ENCODE data around the gene TOR1B. TPM values are rescaled to one million over a fixed set of nuclear protein-coding genes. Genes with fewer than 3 reads are reported as not detected.
"Not testable (repeated sequence)": the region's sequence is repeated elsewhere in the genome, so short reads cannot be mapped to it uniquely, and the experiment has no call there.

The TOR1B gene
- total and polyA plus RNA-seq, 2 donors, result 15.5 to 17.9 TPM

DNA sequence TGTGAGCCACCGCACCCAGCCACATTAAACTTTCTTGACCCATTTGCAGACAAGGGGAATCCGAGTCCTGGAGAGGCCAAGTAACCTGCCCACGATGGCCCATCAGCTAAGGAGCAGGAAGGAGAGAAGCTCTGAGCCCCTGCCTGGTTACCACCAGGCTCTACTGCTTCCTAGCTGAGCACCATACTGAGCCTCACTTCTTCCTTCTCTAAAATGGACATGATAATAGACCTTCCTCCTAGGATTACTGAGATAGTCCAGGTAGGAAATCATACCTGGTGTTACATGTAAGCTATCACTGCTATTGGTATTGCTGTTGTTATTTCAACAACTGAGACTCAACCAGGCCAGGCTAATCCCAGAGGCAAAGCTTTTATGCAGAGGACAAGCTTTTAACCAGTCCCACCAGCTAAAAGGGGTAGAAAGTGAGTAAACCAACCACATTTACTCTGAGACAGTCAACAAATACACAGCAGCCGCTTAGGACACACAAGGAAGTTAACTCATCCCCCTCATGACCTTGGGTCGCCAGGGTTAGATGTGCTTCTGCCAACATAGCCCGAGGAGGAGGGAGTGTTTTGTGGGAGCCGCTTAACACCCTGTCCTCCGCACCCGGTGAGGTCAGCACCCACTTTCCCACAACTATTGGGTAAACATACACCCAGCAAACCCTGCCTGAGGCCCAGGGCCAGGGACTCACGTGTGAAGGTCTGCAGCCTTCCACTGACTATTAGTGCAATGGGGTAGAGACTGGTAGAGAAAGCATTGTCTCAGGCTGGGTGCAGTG, 29.5 kb upstream of the TOR1B start:
- H3K36me3 ChIP-seq (ENCODE audit: control insufficient read depth in 2 of 2, insufficient read depth in 2 of 2, low read length in 1 of 2), result no peaks in the 10 kb centered on the region
- DNase-seq (ENCODE audit: low read depth in 6 of 9, low spot score in 9 of 9), result no peak
- no peak overlapping the region for H3K4me3 ChIP-seq (ENCODE audit: low read length in 2 of 2)
- no peak overlapping the region for H3K27ac ChIP-seq (ENCODE audit: low read depth in 1 of 2, low read length in 1 of 2)
- 93% methylated on average over 10 of the region's 10 CpGs for WGBS
- peaks cover 2 to 7% of the 10 kb centered on the region in 2 donors for H3K9me3 ChIP-seq (ENCODE audit: control insufficient read depth in 2 of 2, insufficient read depth in 1 of 2, low read length in 1 of 2)
- H3K27me3 ChIP-seq (ENCODE audit: control insufficient read depth in 2 of 2, insufficient read depth in 1 of 2, low read length in 1 of 2), result peaks cover 0 to 29% of the 10 kb centered on the region in 2 donors
- peaks cover 0 to 13% of the 10 kb centered on the region in 2 donors for H3K4me1 ChIP-seq (ENCODE audit: control insufficient read depth in 2 of 2, insufficient read depth in 2 of 2, low read length in 2 of 2)

DNA sequence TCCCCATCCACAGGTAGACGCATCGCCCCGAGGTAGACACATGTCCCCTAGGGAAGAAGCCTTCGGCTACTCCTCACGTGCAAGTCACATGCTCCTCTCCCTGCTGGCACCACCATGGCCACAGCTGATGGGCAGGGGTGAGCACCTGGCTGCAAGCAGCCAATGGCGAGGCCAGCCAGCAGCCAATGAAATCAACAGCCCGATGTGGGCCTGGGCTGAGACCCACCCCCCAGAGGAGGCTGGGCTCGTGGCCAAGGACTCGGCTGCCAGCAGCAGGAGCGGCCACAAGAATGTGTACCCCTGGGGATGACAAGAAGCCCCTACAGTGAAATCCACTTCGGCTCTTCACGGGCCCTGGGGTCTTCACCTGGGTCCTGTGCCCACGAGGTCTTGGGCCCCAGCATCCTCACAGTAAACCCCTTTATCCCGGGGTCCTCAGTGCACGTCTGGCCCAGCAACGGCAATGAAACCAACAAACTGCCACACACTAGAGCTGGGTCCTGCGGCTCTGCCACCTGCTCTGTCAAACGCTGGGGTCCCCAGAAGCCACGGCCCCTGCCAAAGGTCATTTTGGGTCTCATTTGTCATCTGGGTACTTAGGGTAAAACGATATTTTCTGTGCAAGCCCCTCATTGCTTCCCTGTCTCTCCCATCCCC, 28.1 kb upstream of the TOR1B start:
- Histone ChIP-seq H3K4me3 (ENCODE audit: low read length in 2 of 2) (no peak overlapping the region), H3K27me3 (ENCODE audit: control insufficient read depth in 2 of 2, insufficient read depth in 1 of 2, low read length in 1 of 2) (peaks cover 0 to 35% of the 10 kb centered on the region in 2 donors), H3K4me1 (ENCODE audit: control insufficient read depth in 2 of 2, insufficient read depth in 2 of 2, low read length in 2 of 2) (peaks cover 0 to 13% of the 10 kb centered on the region in 2 donors), H3K9me3 (ENCODE audit: control insufficient read depth in 2 of 2, insufficient read depth in 1 of 2, low read length in 1 of 2) (peaks cover 2 to 7% of the 10 kb centered on the region in 2 donors), H3K36me3 (ENCODE audit: control insufficient read depth in 2 of 2, insufficient read depth in 2 of 2, low read length in 1 of 2) (no peaks in the 10 kb centered on the region), H3K27ac (ENCODE audit: low read depth in 1 of 2, low read length in 1 of 2) (no peak overlapping the region)
- WGBS, result 88% methylated on average over 20 of the region's 20 CpGs
- DNase-seq (ENCODE audit: low read depth in 6 of 9, low spot score in 9 of 9), result no peak

DNA sequence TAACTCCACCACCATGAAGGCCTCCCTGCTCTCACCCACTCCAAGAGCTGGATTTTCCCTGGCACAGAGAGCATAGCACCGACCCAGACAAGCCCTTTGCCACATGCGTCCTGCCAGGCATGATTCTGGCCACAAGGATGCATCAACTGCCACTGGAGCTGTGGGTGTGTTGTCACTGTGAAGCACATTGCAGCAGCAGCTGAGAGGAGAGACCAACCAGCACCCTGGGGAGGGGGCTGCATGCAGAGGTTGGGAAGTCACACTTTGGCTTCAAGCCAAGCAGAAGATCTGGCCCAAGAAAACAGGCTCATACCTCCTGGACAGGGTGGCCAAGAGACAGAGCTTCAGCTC, 27.6 kb upstream of the TOR1B start:
- H3K9me3 ChIP-seq (ENCODE audit: control insufficient read depth in 2 of 2, insufficient read depth in 1 of 2, low read length in 1 of 2), result peaks cover 2 to 7% of the 10 kb centered on the region in 2 donors
- no peaks in the 10 kb centered on the region for H3K36me3 ChIP-seq (ENCODE audit: control insufficient read depth in 2 of 2, insufficient read depth in 2 of 2, low read length in 1 of 2)
- H3K4me3 ChIP-seq (ENCODE audit: low read length in 2 of 2), result no peak overlapping the region
- H3K27ac ChIP-seq (ENCODE audit: low read depth in 1 of 2, low read length in 1 of 2), result no peak overlapping the region
- 68% methylated on average over 2 of the region's 2 CpGs for WGBS
- H3K4me1 ChIP-seq (ENCODE audit: control insufficient read depth in 2 of 2, insufficient read depth in 2 of 2, low read length in 2 of 2), result peaks cover 0 to 13% of the 10 kb centered on the region in 2 donors
- DNase-seq (ENCODE audit: low read depth in 6 of 9, low spot score in 9 of 9), result no peak
- peaks cover 0 to 40% of the 10 kb centered on the region in 2 donors for H3K27me3 ChIP-seq (ENCODE audit: control insufficient read depth in 2 of 2, insufficient read depth in 1 of 2, low read length in 1 of 2)

DNA sequence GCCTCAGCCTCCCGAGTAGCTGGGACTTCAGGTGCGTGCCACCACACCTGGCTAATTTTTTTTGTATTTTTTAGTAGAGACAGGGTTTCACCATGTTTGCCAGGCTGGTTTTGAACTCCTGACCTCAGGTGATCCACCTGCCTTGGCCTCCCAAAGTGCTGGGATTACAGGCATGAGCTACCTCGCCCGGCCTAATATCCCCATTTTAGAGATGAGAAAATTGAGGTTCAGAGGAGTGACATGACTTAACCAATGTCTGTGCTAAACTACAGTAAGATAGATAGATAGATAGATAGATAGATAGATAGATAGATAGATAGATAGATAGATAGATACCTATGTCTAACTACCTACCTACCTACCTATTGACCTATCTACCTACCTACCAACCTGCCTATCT, 26.9 kb upstream of the TOR1B start:
- WGBS, result 97% methylated on average over 4 of the region's 4 CpGs
- Histone ChIP-seq H3K4me1 (ENCODE audit: control insufficient read depth in 2 of 2, insufficient read depth in 2 of 2, low read length in 2 of 2) (peaks cover 0 to 13% of the 10 kb centered on the region in 2 donors), H3K27me3 (ENCODE audit: control insufficient read depth in 2 of 2, insufficient read depth in 1 of 2, low read length in 1 of 2) (peaks cover 0 to 40% of the 10 kb centered on the region in 2 donors)
- H3K9me3 ChIP-seq (ENCODE audit: control insufficient read depth in 2 of 2, insufficient read depth in 1 of 2, low read length in 1 of 2); H3K27ac ChIP-seq (ENCODE audit: low read depth in 1 of 2, low read length in 1 of 2); H3K4me3 ChIP-seq (ENCODE audit: low read length in 2 of 2); H3K36me3 ChIP-seq (ENCODE audit: control insufficient read depth in 2 of 2, insufficient read depth in 2 of 2, low read length in 1 of 2); DNase-seq (ENCODE audit: low read depth in 6 of 9, low spot score in 9 of 9): not testable (repeated sequence)

DNA sequence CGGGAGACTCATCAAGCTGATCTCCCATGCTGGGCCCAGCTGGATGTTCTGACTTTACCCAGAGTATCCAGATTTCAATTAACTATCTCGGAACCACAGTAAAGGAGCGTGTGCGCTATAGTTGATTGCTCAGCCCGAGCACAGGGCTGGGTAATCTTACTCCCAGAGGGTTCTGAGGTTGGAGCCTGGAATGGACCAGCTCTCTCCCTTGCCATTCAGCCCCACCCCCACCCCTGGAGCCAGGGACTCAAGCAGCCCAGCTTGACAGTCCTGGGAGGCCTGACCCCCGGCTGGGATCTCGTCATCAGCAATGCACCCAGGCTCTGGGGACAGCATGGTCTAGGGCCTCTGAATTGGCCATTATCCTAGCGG, 26.4 kb upstream of the TOR1B start:
- Histone ChIP-seq H3K9me3 (ENCODE audit: control insufficient read depth in 2 of 2, insufficient read depth in 1 of 2, low read length in 1 of 2) (peaks cover 2 to 7% of the 10 kb centered on the region in 2 donors), H3K4me3 (ENCODE audit: low read length in 2 of 2) (no peak overlapping the region), H3K36me3 (ENCODE audit: control insufficient read depth in 2 of 2, insufficient read depth in 2 of 2, low read length in 1 of 2) (no peaks in the 10 kb centered on the region), H3K27ac (ENCODE audit: low read depth in 1 of 2, low read length in 1 of 2) (no peak overlapping the region), H3K27me3 (ENCODE audit: control insufficient read depth in 2 of 2, insufficient read depth in 1 of 2, low read length in 1 of 2) (peaks cover 0 to 40% of the 10 kb centered on the region in 2 donors), H3K4me1 (ENCODE audit: control insufficient read depth in 2 of 2, insufficient read depth in 2 of 2, low read length in 2 of 2) (peaks cover 0 to 13% of the 10 kb centered on the region in 2 donors)
- DNase-seq (ENCODE audit: low read depth in 6 of 9, low spot score in 9 of 9), result no peak
- 95% methylated on average over 8 of the region's 8 CpGs for WGBS

DNA sequence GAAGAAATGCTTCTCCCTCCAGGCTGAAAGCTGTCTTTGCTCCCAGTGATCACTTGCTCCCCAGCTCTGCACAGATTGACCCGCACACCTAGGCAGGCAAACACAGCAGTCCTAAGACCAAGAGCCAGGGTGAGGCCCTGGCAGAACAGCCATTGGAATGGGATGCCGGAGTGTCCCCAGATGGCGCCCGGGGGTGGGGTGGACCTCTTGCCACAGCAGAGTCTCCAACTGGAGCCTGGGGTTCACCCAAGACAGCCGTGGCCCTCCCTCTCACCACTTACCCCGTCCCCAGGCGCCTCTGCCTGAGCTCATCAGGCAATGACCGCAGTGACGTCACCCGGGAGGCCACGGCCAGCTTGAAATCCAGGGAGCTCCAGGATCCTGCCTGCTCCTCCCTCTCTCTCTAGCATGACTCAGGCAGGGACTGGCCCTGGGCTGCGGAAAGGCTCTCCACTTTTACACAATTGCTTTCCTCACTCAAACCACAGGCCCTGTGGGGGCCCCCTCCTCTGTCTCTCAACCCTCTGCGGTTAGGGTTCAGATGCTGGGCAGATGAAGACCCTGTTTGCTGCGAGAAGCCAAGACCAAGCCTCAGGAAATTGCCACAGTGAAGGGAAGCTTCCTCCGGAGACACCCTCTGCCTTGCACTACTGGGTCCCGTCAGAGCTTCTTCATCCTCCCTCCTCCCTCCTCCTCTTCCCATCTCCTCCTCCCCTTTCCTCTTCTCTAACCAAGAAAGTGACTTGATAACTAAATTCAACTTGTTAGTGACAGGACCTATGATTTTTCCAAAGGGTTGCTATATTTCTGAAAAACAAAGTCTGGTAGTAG, 25.8 kb upstream of the TOR1B start:
- Histone ChIP-seq H3K4me3 (ENCODE audit: low read length in 2 of 2) (no peak overlapping the region), H3K4me1 (ENCODE audit: control insufficient read depth in 2 of 2, insufficient read depth in 2 of 2, low read length in 2 of 2) (peaks cover 0 to 13% of the 10 kb centered on the region in 2 donors), H3K27me3 (ENCODE audit: control insufficient read depth in 2 of 2, insufficient read depth in 1 of 2, low read length in 1 of 2) (peaks cover 0 to 40% of the 10 kb centered on the region in 2 donors), H3K9me3 (ENCODE audit: control insufficient read depth in 2 of 2, insufficient read depth in 1 of 2, low read length in 1 of 2) (peaks cover 2 to 7% of the 10 kb centered on the region in 2 donors), H3K27ac (ENCODE audit: low read depth in 1 of 2, low read length in 1 of 2) (peak overlapping the region in 1 of 2 donors; percentile 11), H3K36me3 (ENCODE audit: control insufficient read depth in 2 of 2, insufficient read depth in 2 of 2, low read length in 1 of 2) (no peaks in the 10 kb centered on the region)
- WGBS, result 9% methylated on average over 16 of the region's 16 CpGs
- DNase-seq (ENCODE audit: low read depth in 6 of 9, low spot score in 9 of 9), result peak in 2 of 9 donors; percentile 12 to 28

DNA sequence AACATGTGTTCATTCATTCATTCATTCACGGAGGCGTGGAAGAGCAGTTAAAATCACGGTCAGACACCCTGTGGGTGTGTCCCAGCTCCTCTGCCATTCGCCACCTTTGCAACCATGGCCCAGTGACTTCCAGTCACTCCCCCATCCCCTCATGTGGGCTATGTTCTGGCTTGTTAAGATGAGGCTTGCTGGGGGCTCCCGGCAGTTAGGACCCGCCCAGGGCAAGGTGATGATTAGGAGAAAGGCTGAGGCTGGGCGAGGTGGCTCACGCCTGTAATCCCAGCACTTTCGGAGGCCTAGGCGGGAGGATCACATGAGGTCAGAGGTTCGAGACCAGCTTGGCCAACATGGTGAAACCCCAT, 25.2 kb upstream of the TOR1B start:
- Histone ChIP-seq H3K27me3 (ENCODE audit: control insufficient read depth in 2 of 2, insufficient read depth in 1 of 2, low read length in 1 of 2) (peaks cover 0 to 40% of the 10 kb centered on the region in 2 donors), H3K4me3 (ENCODE audit: low read length in 2 of 2) (no peak overlapping the region), H3K36me3 (ENCODE audit: control insufficient read depth in 2 of 2, insufficient read depth in 2 of 2, low read length in 1 of 2) (no peaks in the 10 kb centered on the region), H3K4me1 (ENCODE audit: control insufficient read depth in 2 of 2, insufficient read depth in 2 of 2, low read length in 2 of 2) (peaks cover 0 to 13% of the 10 kb centered on the region in 2 donors), H3K9me3 (ENCODE audit: control insufficient read depth in 2 of 2, insufficient read depth in 1 of 2, low read length in 1 of 2) (peaks cover 2 to 7% of the 10 kb centered on the region in 2 donors), H3K27ac (ENCODE audit: low read depth in 1 of 2, low read length in 1 of 2) (no peak overlapping the region)
- WGBS, result 48% methylated on average over 11 of the region's 11 CpGs
- DNase-seq (ENCODE audit: low read depth in 6 of 9, low spot score in 9 of 9), result no peak

DNA sequence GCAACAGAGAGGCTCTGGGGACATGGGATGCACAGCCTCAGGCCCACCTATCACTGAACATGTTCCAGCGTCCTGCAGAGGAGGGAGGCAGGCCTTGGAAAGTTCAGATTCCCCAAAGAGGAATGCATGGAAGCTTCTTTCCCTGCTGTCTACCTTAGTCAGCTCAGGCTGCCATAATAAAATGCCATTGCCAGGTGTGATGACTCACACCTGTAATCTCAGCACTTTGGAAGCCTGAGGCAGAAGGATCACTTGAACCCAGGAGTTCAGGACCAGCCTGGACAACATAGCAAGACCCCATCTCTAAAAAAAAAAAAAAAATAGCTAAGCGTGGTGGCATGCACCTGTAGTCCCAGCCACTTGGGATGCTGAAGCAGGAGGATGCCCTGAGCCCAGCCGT, 24.5 kb upstream of the TOR1B start:
- peaks cover 2 to 7% of the 10 kb centered on the region in 2 donors for H3K9me3 ChIP-seq (ENCODE audit: control insufficient read depth in 2 of 2, insufficient read depth in 1 of 2, low read length in 1 of 2)
- WGBS, result 90% methylated on average over 3 of the region's 3 CpGs
- no peak overlapping the region for H3K4me3 ChIP-seq (ENCODE audit: low read length in 2 of 2)
- DNase-seq (ENCODE audit: low read depth in 6 of 9, low spot score in 9 of 9), result no peak
- peaks cover 0 to 40% of the 10 kb centered on the region in 2 donors for H3K27me3 ChIP-seq (ENCODE audit: control insufficient read depth in 2 of 2, insufficient read depth in 1 of 2, low read length in 1 of 2)
- H3K36me3 ChIP-seq (ENCODE audit: control insufficient read depth in 2 of 2, insufficient read depth in 2 of 2, low read length in 1 of 2), result no peaks in the 10 kb centered on the region
- H3K27ac ChIP-seq (ENCODE audit: low read depth in 1 of 2, low read length in 1 of 2), result no peak overlapping the region
- peaks cover 0 to 13% of the 10 kb centered on the region in 2 donors for H3K4me1 ChIP-seq (ENCODE audit: control insufficient read depth in 2 of 2, insufficient read depth in 2 of 2, low read length in 2 of 2)
